Progenitor cell of endocrine pancreas (in vitro differentiated cells): ENCODE measurements around the gene NUP93. TPM values are rescaled to one million over a fixed set of nuclear protein-coding genes. Genes with fewer than 3 reads are reported as not detected.
"Not testable (repeated sequence)": the region's sequence is repeated elsewhere in the genome, so short reads cannot be mapped to it uniquely, and the experiment has no call there.

Source experiments
- DNase-seq: peaks from one replicate; pipeline ENCODE4 v3.0.0; 2021; ENCODE audit warnings: low spot score; ENCODE audit not compliant: unreplicated experiment
- H3K27ac Mint-ChIP-seq: 2 replicates; pipeline ENCODE4 v1.8.0; 2021; ENCODE audit warnings: mild to moderate bottlenecking, moderate library complexity, mixed read lengths
- H3K27me3 Mint-ChIP-seq: 2 replicates; pipeline ENCODE4 v1.8.0; 2021; ENCODE audit warnings: mixed read lengths
- H3K36me3 Mint-ChIP-seq: 2 replicates; pipeline ENCODE4 v1.8.0; 2022; ENCODE audit warnings: mixed read lengths; ENCODE audit not compliant: insufficient read depth
- H3K4me1 Mint-ChIP-seq: 2 replicates; pipeline ENCODE4 v1.8.0; 2021; ENCODE audit warnings: low read depth, mixed read lengths
- H3K4me3 Mint-ChIP-seq: 2 replicates; pipeline ENCODE4 v1.8.0; 2021; ENCODE audit warnings: low read depth, mild to moderate bottlenecking, moderate library complexity, mixed read lengths
- H3K9me3 Mint-ChIP-seq: 2 replicates; pipeline ENCODE4 v1.8.0; 2021; ENCODE audit warnings: low read depth, mixed read lengths
- total RNA-seq: library from RNA; stranded (reverse); gene quantifications from 2 replicates; pipeline ENCODE4 v1.2.1, GENCODE V29; 2021
- TF ChIP-seq, protein P1 (sequence below): fragments of 200-600 bp; sonication (generic); IDR thresholded peaks from one replicate; pipeline ENCODE4 v1.5.0; 2021; ENCODE audit warnings: antibody characterized with exemption, mild to moderate bottlenecking; ENCODE audit not compliant: unreplicated experiment

Gene NUP93
- total RNA-seq, 1 donor from 2014 or later, result 74.4 TPM

DNA sequence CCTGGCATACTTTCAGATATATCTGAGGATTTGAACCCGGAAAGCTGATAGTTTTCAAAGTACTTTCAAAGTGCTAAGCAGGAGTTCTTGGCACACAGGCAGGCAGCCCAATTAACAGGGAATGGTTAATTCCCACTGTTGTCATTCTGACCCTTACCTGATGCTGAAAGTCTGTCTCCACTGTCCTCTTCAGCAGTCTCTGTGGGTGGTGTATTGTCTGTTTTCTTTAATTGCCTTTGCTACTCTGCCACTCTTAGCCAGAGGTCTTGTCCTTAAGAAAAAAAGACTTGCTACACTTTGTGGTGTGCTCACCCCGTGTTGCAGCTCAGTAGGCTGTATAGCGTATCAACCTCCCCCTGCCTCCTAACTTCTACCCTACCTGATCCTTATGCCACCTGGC lies 71.8 kb downstream of the NUP93 start:
- Mint-ChIP-seq H3K9me3 (no peaks in the 10 kb centered on the region), H3K36me3 (peaks cover 12% of the 10 kb centered on the region), H3K27ac (no peak overlapping the region), H3K27me3 (no peaks in the 10 kb centered on the region), H3K4me3 (no peak overlapping the region), H3K4me1 (no peaks in the 10 kb centered on the region)
- TF ChIP-seq, protein P1, sequence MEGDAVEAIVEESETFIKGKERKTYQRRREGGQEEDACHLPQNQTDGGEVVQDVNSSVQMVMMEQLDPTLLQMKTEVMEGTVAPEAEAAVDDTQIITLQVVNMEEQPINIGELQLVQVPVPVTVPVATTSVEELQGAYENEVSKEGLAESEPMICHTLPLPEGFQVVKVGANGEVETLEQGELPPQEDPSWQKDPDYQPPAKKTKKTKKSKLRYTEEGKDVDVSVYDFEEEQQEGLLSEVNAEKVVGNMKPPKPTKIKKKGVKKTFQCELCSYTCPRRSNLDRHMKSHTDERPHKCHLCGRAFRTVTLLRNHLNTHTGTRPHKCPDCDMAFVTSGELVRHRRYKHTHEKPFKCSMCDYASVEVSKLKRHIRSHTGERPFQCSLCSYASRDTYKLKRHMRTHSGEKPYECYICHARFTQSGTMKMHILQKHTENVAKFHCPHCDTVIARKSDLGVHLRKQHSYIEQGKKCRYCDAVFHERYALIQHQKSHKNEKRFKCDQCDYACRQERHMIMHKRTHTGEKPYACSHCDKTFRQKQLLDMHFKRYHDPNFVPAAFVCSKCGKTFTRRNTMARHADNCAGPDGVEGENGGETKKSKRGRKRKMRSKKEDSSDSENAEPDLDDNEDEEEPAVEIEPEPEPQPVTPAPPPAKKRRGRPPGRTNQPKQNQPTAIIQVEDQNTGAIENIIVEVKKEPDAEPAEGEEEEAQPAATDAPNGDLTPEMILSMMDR, result no peak
- DNase-seq, result no peak

DNA sequence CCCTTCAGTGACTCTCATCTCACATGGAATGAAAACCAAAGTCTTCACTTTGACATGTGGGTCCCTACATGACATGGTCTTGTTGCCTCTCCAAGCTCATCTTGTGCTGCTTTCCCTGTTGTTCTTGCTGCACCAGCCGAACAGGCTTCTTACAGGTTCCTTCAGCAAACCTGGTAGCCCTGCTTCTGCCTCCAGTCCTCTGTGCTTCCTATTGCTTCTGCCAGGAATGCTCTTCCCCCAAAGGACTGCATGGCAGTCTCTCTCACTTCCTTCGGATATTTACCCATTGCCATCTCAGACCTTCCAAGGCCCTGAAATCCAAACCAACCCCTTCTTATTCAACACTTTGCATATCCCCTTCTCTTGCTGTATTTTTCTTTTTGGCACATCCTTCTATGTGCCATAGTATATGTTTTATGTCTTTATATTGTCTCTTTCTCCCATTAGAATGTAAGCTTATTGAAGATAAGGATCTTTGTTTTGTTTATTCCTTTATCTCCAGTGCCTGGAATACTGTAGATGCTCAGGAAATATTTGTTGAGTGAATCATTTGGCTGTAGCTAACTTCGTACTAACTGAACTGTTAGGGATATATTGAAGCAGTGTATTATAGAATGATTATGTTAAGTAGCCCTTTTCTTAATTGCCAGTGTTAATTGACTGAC lies 77.2 kb downstream of the NUP93 start:
- TF ChIP-seq, protein P1, result no peak
- H3K27me3 Mint-ChIP-seq, result no peaks in the 10 kb centered on the region

DNA sequence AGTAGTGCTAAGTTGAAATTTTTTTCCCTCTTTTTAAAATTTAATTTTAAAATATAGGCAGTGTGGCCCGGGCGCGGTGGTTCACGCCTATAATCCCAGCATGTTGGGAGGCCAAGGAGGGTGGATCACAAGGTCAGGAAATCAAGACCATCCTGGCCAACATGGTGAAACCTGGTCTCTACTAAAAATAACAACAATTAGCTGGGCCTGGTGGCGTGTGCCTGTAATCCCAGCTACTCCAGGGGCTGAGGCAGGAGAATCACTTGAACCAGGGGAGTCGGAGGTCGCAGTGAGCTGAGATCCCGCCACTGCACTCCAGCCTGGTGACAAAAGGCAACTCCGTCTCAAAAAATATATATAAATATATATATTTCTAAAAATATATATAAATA lies 77.7 kb downstream of the NUP93 start:
- not testable (repeated sequence) for H3K9me3 Mint-ChIP-seq, H3K4me1 Mint-ChIP-seq, H3K27ac Mint-ChIP-seq, H3K27me3 Mint-ChIP-seq, H3K4me3 Mint-ChIP-seq, DNase-seq
- peaks cover 19% of the 10 kb centered on the region for H3K36me3 Mint-ChIP-seq

More for the DNA sequence above, 77.2 kb downstream of the NUP93 start:
- Mint-ChIP-seq H3K4me1 (no peaks in the 10 kb centered on the region), H3K9me3 (no peaks in the 10 kb centered on the region), H3K4me3 (no peak overlapping the region), H3K27ac (no peak overlapping the region), H3K36me3 (peaks cover 19% of the 10 kb centered on the region)
- no peak for DNase-seq

DNA sequence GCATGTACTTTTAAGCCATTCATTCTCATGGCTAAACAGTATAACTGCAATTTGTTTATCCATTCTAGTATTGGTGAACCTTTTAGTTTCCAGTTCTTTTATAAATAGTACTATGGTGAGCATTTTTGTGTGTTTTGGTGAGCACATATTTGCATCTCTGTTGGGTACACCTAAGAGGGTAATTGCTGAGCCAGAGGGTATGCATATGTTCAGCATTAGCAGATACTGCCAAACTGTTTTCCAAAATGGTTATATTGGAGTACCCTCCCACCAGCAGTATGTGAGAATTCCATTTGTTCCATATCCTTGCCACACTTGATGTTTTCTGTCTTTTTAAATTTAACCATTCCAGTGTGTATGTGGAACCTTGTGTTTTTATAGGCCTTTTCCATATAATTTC lies 81.0 kb downstream of the NUP93 start:
- Mint-ChIP-seq H3K27ac (no peak overlapping the region), H3K27me3 (no peaks in the 10 kb centered on the region), H3K4me3 (no peak overlapping the region), H3K36me3 (peaks cover 16% of the 10 kb centered on the region), H3K9me3 (no peaks in the 10 kb centered on the region), H3K4me1 (peaks cover 3% of the 10 kb centered on the region)
- TF ChIP-seq, protein P1, result no peak
- no peak for DNase-seq

DNA sequence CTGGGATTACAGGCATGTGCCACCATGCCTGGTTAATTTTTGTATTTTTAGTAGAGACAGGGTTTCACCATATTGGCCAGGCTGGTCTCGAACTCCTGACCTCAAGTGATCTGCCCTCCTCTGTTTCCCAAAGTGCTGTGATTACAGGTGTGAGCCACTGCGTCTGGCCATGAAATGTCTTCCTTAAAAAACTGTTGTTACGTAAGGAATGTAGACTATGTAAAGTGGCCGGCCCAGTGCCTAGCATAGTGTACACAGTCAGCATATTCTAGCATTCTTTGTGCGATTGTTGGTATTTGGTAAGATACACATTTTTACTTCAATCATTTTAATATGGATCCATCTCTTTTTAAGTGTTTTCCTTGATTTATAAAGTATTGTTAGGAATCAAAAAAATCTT lies 81.7 kb downstream of the NUP93 start:
- H3K27me3 Mint-ChIP-seq, H3K9me3 Mint-ChIP-seq, H3K27ac Mint-ChIP-seq, H3K4me3 Mint-ChIP-seq, H3K4me1 Mint-ChIP-seq, DNase-seq: not testable (repeated sequence)
- H3K36me3 Mint-ChIP-seq, result peaks cover 12% of the 10 kb centered on the region

DNA sequence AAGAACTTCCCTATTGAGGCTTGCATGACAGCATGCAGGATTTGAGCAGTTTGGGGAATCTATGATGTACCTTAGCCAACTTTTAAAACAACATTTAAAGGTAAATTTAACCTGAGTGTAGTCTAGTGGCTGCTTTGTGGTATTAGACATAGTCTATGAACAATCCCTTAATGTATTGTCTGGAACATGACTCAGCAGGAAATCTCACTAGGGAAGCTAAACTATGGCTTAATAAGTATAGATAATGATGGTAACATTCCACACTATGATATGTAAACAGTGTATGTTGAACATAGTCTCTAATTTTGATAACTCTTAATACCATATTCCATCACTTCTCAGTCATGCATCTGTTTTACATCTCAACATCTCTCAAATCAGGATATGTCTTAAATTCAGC lies 83.0 kb downstream of the NUP93 start:
- DNase-seq, result no peak
- Mint-ChIP-seq H3K4me3 (no peak overlapping the region), H3K9me3 (peaks cover 1% of the 10 kb centered on the region), H3K27me3 (no peaks in the 10 kb centered on the region), H3K27ac (no peak overlapping the region), H3K4me1 (peaks cover 4% of the 10 kb centered on the region), H3K36me3 (peaks cover 8% of the 10 kb centered on the region)
- TF ChIP-seq, protein P1, result no peak
